Keratinocyte (primary cell): ENCODE measurements around the gene PRSS33. TPM values are rescaled to one million over a fixed set of nuclear protein-coding genes. Genes with fewer than 3 reads are reported as not detected.

ENCODE experiments used
- DNase-seq: peaks from one replicate; pipeline ENCODE4 v3.0.0-alpha.2; 2011; ENCODE audit warnings: low read depth, missing footprints, low spot score
- FAIRE-seq: peaks from 2 replicates; lab custom pipeline; 2011; peaks lifted over from hg19 to GRCh38; lab: Jason Lieb, UNC
- H2AFZ ChIP-seq: 2 replicates; pipeline ENCODE4 v1.6.0; 2012; ENCODE audit warnings: low read length, control low read depth, inconsistent platforms; ENCODE audit not compliant: control insufficient read depth
- H3K27ac ChIP-seq: 2 replicates; pipeline ENCODE4 v1.5.1; 2011; ENCODE audit warnings: low read length; ENCODE audit not compliant: control insufficient read depth, insufficient read depth
- H3K27me3 ChIP-seq: 3 replicates; pipeline ENCODE4 v1.6.0; 2011; ENCODE audit warnings: low read length; ENCODE audit not compliant: control insufficient read depth, insufficient read depth; ENCODE audit errors: extremely low read depth
- H3K36me3 ChIP-seq, 2 experiments: 2 replicates in 1 of 2; 3 replicates in 1 of 2; pipeline ENCODE4 v1.5.1; 2011; ENCODE audit warnings: low read length in 2 of 2, mild to moderate bottlenecking in 1 of 2; ENCODE audit not compliant: control insufficient read depth in 2 of 2, insufficient read depth in 2 of 2; ENCODE audit errors: extremely low read depth in 1 of 2
- H3K4me1 ChIP-seq: 3 replicates; pipeline ENCODE4 v1.5.1; 2011; ENCODE audit warnings: low read length; ENCODE audit not compliant: control insufficient read depth, insufficient read depth; ENCODE audit errors: extremely low read depth
- H3K4me2 ChIP-seq: 3 replicates; pipeline ENCODE4 v1.6.0; 2011; ENCODE audit warnings: low read depth, low read length; ENCODE audit not compliant: control insufficient read depth, insufficient read depth; ENCODE audit errors: extremely low read depth
- H3K4me3 ChIP-seq, 3 experiments: fragments of 200-600 bp in 1 of 3; sonication (generic) in 1 of 3; 2 replicates in 2 of 3; 3 replicates in 1 of 3; pipeline ENCODE4 v1.5.1; 2011 to 2016; ENCODE audit warnings: low read length in 3 of 3, mild to moderate bottlenecking in 3 of 3, control low read depth in 2 of 3, inconsistent platforms in 1 of 3, low read depth in 1 of 3, mixed read lengths in 1 of 3, mixed run types in 1 of 3, moderate library complexity in 1 of 3; ENCODE audit not compliant: control insufficient read depth in 2 of 3, insufficient read depth in 2 of 3; ENCODE audit errors: extremely low read depth in 1 of 3
- H3K79me2 ChIP-seq: 2 replicates; pipeline ENCODE4 v1.6.0; 2012; ENCODE audit warnings: low read length; ENCODE audit not compliant: control insufficient read depth, insufficient read depth
- H3K9ac ChIP-seq: 3 replicates; pipeline ENCODE4 v1.6.0; 2011; ENCODE audit warnings: low read length; ENCODE audit not compliant: control insufficient read depth, insufficient read depth; ENCODE audit errors: extremely low read depth
- H3K9me1 ChIP-seq: 3 replicates; pipeline ENCODE4 v1.6.0; 2011; ENCODE audit warnings: low read length; ENCODE audit not compliant: control insufficient read depth, insufficient read depth; ENCODE audit errors: extremely low read depth
- H3K9me3 ChIP-seq: 2 replicates; pipeline ENCODE4 v1.5.1; 2012; ENCODE audit warnings: low read depth, low read length; ENCODE audit not compliant: control insufficient read depth
- H4K20me1 ChIP-seq: 3 replicates; pipeline ENCODE4 v1.6.0; 2011; ENCODE audit warnings: low read length; ENCODE audit not compliant: control insufficient read depth, insufficient read depth; ENCODE audit errors: extremely low read depth
- CTCF ChIP-seq, 3 experiments: IDR thresholded peaks in 1 of 3; conservative IDR thresholded peaks in 1 of 3; optimal IDR thresholded peaks in 1 of 3; 2 replicates in 2 of 3; 3 replicates in 1 of 3; pipeline versions ENCODE3 to v1.5.1; 2011; ENCODE audit warnings: low read length in 3 of 3, mild to moderate bottlenecking in 3 of 3, moderate library complexity in 2 of 3, control low read depth in 1 of 3, inconsistent platforms in 1 of 3; ENCODE audit not compliant: insufficient read depth in 2 of 3; ENCODE audit errors: extremely low read depth in 1 of 3
- EZH2 ChIP-seq: IDR thresholded peaks from one replicate; pipeline ENCODE4 v1.6.1; 2012; ENCODE audit warnings: inconsistent platforms, mild to moderate bottlenecking, low read length, moderate library complexity
- dilution Hi-C: fragments of 300-500 bp; cut with MboI; formaldehyde crosslinking; loops from one replicate; pipeline ENCODE4 v1.7.0; 2020; ENCODE audit warnings: low sequenced_read_pairs; ENCODE audit not compliant: extremely low pct_ligation_motif_present
- polyA minus RNA-seq, 3 experiments: library from RNA; depleted of rRNA, polyadenylated mRNA; stranded (reverse); fragments of >200 nt; gene quantifications; 1 replicate in 1 of 3; 2 replicates in 1 of 3; 3 replicates in 1 of 3; pipeline ENCODE4 v1.2.3, GENCODE V29; 2011
- polyA plus RNA-seq, 5 experiments: library from polyadenylated mRNA; depleted of rRNA in 3 of 5; stranded (reverse) in 3 of 5; stranded (forward) in 1 of 5; unstranded in 1 of 5; fragments of >200 nt; gene quantifications; 1 replicate in 1 of 5; 2 replicates in 3 of 5; 3 replicates in 1 of 5; pipeline versions ENCODE4 v1.2.1 to v1.2.3, GENCODE V29; 2011 to 2012; ENCODE audit warnings: missing spikeins in 2 of 5, low read depth in 1 of 5, low replicate concordance in 1 of 5

The PRSS33 gene
- polyA plus RNA-seq = not detected in 3 replicates
- polyA plus RNA-seq (2011; ENCODE audit: low read depth) = not detected
- polyA plus RNA-seq (2011; cell fraction: cytosol; rRNA removed) = not detected in 2 replicates
- not detected in 2 replicates for polyA plus RNA-seq (2011; cell fraction: nucleus; rRNA removed)
- polyA plus RNA-seq (2012; ENCODE audit: low replicate concordance) = not detected in 2 replicates
- polyA minus RNA-seq = not detected in 3 replicates
- not detected for polyA minus RNA-seq (2011; cell fraction: cytosol; rRNA and poly(A)+ RNA removed)
- not detected in 2 replicates for polyA minus RNA-seq (2011; cell fraction: nucleus; rRNA and poly(A)+ RNA removed)

GRCh38 chr16:2787406-2787805 is at the start of gene PRSS33:
PRSS33 (minus strand) TSS chr16:2787560; CDS start chr16:2786547, 1,013 bp downstream.
- Histone ChIP-seq H3K4me1 (no peaks in the 10 kb centered on the region), H3K9me1 (no peaks in the 10 kb centered on the region), H3K4me2 (no peak within 1 kb of the TSS), H3K9me3 (no peaks in the 10 kb centered on the region), H3K27ac (no peak within 1 kb of the TSS), H3K9ac (no peak within 1 kb of the TSS), H3K79me2 (no peaks in the 10 kb centered on the region), H3K4me3 (no peak within 1 kb of the TSS), H4K20me1 (no peaks in the 10 kb centered on the region), H3K27me3 (peaks cover 59% of the 10 kb centered on the region), H3K36me3 (no peaks in the 10 kb centered on the region), H2AFZ (no peak within 1 kb of the TSS)
- FAIRE-seq (no peak), DNase-seq (no peak)
- TF ChIP-seq CTCF (optimal IDR thresholded peaks at IDR 0.05 in 1 of 3, IDR thresholded peaks at IDR 0.05 in 1 of 3, conservative IDR thresholded peaks at IDR 0.05 in 1 of 3; ENCODE audit: extremely low read depth in 1 of 3, insufficient read depth in 2 of 3, low read length in 3 of 3) = no peak
- dilution Hi-C loops = no loop called here

- peak overlapping the region; percentile 37 for H3K27ac ChIP-seq
Measured at GRCh38 chr16:2836646-2837508, 49.5 kb upstream of the PRSS33 start.

More at GRCh38 chr16:2836646-2837508, 49.5 kb upstream of the PRSS33 start:
- dilution Hi-C loops = no loop called here
- TF ChIP-seq EZH2 (no peak), CTCF (optimal IDR thresholded peaks at IDR 0.05 in 1 of 3, IDR thresholded peaks at IDR 0.05 in 1 of 3, conservative IDR thresholded peaks at IDR 0.05 in 1 of 3; ENCODE audit: extremely low read depth in 1 of 3, insufficient read depth in 2 of 3, low read length in 3 of 3) (no peak)
- FAIRE-seq = peak; percentile 56
- Histone ChIP-seq H3K27me3 (peaks cover 15% of the 10 kb centered on the region), H3K9me3 (no peaks in the 10 kb centered on the region), H4K20me1 (no peaks in the 10 kb centered on the region), H3K4me2 (peak overlapping the region; percentile 63), H3K4me1 (peaks cover 26% of the 10 kb centered on the region), H3K79me2 (no peaks in the 10 kb centered on the region), H3K9me1 (no peaks in the 10 kb centered on the region), H2AFZ (no peak overlapping the region), H3K36me3 (no peaks in the 10 kb centered on the region), H3K4me3 (no peak overlapping the region), H3K9ac (peak overlapping the region; percentile 5)
- DNase-seq = no peak
